GM18861 (cell line): Measurements from ENCODE around the gene ATF7IP.
A peak's percentile ranks its signal among the peaks of the same experiment; 100 is the strongest.
"Not testable (repeated sequence)": the region's sequence is repeated elsewhere in the genome, so short reads cannot be mapped to it uniquely, and the experiment has no call there.

Experiments used
- ATAC-seq: cut with Tn5 transposase; IDR thresholded peaks from one replicate; pipeline ENCODE4 v1.9.1; 2021; ENCODE audit not compliant: unreplicated experiment

ATF7IP gene, protein sequence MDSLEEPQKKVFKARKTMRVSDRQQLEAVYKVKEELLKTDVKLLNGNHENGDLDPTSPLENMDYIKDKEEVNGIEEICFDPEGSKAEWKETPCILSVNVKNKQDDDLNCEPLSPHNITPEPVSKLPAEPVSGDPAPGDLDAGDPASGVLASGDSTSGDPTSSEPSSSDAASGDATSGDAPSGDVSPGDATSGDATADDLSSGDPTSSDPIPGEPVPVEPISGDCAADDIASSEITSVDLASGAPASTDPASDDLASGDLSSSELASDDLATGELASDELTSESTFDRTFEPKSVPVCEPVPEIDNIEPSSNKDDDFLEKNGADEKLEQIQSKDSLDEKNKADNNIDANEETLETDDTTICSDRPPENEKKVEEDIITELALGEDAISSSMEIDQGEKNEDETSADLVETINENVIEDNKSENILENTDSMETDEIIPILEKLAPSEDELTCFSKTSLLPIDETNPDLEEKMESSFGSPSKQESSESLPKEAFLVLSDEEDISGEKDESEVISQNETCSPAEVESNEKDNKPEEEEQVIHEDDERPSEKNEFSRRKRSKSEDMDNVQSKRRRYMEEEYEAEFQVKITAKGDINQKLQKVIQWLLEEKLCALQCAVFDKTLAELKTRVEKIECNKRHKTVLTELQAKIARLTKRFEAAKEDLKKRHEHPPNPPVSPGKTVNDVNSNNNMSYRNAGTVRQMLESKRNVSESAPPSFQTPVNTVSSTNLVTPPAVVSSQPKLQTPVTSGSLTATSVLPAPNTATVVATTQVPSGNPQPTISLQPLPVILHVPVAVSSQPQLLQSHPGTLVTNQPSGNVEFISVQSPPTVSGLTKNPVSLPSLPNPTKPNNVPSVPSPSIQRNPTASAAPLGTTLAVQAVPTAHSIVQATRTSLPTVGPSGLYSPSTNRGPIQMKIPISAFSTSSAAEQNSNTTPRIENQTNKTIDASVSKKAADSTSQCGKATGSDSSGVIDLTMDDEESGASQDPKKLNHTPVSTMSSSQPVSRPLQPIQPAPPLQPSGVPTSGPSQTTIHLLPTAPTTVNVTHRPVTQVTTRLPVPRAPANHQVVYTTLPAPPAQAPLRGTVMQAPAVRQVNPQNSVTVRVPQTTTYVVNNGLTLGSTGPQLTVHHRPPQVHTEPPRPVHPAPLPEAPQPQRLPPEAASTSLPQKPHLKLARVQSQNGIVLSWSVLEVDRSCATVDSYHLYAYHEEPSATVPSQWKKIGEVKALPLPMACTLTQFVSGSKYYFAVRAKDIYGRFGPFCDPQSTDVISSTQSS

GRCh38 chr12:14365294-14366208 is at the start of gene ATF7IP:
Gene ATF7IP (plus strand): TSS chr12:14365682. CDS start chr12:14423916, 58,234 bp downstream.
- peak; percentile 49 for ATAC-seq

DNA sequence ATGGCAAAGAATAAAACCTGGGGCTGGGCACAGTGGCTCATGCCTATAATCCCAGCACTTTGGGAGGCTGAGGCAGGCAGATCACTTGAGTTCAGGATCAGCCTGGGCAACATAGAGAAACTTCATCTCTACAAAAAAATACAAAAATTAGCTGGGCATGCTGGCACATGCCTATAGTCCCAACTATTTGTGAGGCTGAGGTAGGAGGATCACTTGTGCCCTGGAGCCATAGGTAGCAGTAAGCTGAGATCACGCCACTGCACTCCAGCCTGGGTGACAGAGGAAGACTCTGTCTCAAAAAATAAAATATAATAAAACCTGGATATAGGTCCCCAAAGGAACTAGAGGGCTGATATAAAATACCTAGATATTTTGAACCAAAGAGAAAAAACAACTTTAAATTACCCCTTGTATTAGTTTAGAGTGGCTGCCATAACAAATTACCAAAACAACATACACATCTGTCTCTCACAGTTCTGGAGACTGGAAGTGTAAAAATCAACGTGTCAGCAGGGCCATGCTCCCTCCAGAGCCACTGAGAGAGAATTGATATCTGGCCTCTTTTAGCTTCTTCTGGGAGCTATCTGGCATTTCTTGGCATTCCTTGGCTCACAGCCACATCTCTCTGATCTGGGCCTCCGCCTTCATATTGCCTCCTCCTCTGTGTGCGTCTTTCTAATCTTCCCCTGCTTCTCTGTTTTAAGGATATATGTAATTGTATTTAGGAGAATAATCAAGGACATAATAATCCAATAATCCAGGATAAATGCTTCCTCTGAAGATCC is 47.9 kb upstream of the ATF7IP start:
- no peak for ATAC-seq

GRCh38 chr12:14319704-14320427 is 45.6 kb upstream of the ATF7IP start:
- not testable (repeated sequence) for ATAC-seq

GRCh38 chr12:14322403-14322802 is 43.1 kb upstream of the ATF7IP start:
- no peak for ATAC-seq

DNA sequence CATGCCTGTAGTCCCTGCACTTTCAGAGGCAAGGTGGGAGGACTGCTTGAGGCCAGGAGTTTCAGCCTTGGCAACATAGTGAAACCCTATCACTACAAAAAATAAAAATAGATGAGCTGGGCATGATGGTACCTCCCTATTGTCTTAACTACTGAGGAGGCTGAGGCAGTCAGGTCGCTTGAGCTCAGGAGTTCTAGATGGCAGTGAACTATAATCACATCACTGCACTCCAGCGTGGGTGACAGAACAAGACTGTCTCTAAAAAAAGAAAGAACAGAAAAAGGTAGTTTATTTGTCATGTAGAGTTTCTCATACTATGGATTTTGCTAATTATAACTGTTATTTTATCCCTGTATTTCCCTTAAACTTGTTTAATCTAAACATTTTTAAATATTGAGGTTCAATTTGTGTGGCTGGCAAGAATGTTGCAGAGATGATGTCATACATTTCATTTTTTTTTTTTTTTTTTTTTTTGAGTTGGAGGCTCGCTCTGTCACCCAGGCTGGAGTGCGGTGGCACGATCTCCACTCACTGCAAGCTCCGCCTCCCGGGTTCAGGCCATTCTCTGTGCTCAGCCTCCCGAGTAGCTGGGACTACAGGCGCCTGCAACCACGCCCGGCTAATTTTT is 39.7 kb upstream of the ATF7IP start:
- no peak for ATAC-seq

- no peak for ATAC-seq
Measured at GRCh38 chr12:14326699-14327098, 38.8 kb upstream of the ATF7IP start.

- ATAC-seq: no peak
Measured at GRCh38 chr12:14327711-14328110, 37.8 kb upstream of the ATF7IP start.

- no peak for ATAC-seq
Measured at GRCh38 chr12:14332482-14332881, 33.0 kb upstream of the ATF7IP start.

DNA sequence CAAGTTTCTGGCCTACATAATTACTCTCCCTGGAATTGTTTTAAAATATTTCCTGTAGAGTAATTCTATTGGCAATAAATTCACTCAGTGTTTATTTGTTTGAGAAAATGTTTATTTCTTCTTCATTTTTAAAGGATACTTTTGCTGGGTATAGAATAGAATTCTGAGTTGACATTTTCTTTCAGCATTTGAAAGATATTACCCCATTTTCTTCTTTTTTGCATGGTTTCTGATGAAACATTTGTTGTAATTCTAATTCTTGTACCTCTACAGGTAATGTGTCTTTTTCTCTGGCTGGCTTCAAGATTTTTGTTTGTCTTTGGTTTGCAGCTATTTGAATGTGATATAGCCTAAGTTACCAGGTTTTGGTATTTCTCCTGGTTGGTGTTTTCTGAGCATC is 25.1 kb upstream of the ATF7IP start:
- no peak for ATAC-seq

DNA sequence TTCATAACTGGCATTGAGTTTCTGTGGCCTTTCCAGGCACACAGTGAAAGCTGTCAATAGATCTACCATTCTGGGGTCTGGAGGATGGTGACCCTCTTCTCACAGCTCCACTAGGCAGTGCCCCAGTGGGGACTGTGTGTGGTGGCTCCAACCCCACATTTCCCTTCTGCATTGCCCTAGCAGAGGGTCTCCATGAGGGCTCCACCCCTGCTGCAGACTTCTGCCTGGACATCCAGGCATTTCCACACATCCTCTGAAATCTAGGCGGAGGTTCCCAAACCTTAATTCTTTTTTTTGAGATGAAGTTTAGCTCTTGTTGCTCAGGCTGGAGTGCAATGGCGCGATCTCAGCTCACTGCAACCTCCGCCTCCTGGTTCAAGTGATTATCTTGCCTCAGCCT is 14.0 kb upstream of the ATF7IP start:
- not testable (repeated sequence) for ATAC-seq

DNA sequence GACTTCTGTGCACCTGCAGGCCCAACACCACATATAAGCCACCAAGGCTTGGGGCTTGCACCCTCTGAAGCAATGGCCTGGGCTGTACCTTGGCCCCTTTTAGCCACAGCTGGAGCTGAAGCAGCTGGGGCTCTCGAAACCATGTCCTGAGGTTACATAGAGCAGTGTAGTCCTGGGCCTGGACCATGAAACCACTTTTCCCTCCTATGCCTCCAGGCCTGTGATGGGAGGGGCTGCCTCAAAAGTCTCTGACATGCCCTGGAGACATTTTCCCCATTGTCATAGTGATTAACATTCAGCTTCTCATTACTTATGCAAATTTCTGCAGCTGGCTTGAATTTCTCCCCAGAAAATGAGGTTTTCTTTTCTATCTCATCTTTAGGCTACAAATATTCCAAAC is 13.4 kb upstream of the ATF7IP start:
- ATAC-seq: not testable (repeated sequence)

DNA sequence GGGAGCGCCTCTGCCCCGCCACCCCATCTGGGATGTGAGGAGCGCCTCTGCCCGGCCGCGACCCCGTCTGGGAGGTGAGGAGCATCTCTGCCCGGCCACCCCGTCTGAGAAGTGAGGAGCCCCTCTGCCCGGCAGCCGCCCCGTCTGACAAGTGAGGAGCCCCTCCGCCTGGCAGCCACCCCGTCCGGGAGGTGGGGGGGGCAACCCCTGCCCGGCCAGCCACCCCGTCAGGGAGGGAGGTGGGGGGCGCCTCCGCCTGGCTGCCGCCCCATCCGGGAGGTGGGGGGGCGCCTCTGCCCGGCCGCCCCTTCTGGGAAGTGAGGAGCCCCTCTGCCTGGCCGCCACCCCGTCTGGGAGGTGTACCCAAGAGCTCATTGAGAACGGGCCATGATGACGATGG is 10.8 kb upstream of the ATF7IP start:
- ATAC-seq: not testable (repeated sequence)

GRCh38 chr12:14356147-14356546 is 9.3 kb upstream of the ATF7IP start:
- ATAC-seq: no peak

DNA sequence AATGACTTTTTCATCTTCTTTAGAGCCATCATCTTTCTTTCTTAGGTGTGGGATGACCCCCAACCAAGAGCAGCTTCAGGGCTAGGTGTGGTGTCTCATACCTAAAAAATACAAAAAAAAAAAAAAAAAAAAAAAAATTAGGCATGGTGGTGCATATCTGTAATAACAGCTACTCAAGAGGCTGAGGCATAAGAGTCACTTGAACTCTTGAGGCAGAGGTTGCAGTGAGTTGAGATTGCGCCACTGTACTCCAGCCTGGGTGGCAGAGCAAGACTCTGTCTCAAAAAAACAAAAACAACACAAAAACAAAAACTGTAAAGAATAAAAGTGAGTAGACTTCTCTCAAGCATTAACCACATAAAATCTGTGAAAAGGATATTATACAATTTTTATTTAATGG is 8.0 kb upstream of the ATF7IP start:
- no peak for ATAC-seq

- ATAC-seq: peak; percentile 37
Measured at GRCh38 chr12:14362352-14362751, 3.1 kb upstream of the ATF7IP start.

GRCh38 chr12:14364583-14365271 is 755 bp upstream of the ATF7IP start:
- ATAC-seq: no peak

- no peak for ATAC-seq
Measured at GRCh38 chr12:14366209-14367039, 942 bp downstream of the ATF7IP start.
